ENCODE measurements around the gene ZGPAT. TPM values are rescaled to one million over a fixed set of nuclear protein-coding genes. Genes with fewer than 3 reads are reported as not detected.
A peak's percentile ranks its signal among the peaks of the same experiment; 100 is the strongest.

Gene ZGPAT
- total RNA-seq, 1 experiment from 2014 or later: 35.8 TPM

DNA sequence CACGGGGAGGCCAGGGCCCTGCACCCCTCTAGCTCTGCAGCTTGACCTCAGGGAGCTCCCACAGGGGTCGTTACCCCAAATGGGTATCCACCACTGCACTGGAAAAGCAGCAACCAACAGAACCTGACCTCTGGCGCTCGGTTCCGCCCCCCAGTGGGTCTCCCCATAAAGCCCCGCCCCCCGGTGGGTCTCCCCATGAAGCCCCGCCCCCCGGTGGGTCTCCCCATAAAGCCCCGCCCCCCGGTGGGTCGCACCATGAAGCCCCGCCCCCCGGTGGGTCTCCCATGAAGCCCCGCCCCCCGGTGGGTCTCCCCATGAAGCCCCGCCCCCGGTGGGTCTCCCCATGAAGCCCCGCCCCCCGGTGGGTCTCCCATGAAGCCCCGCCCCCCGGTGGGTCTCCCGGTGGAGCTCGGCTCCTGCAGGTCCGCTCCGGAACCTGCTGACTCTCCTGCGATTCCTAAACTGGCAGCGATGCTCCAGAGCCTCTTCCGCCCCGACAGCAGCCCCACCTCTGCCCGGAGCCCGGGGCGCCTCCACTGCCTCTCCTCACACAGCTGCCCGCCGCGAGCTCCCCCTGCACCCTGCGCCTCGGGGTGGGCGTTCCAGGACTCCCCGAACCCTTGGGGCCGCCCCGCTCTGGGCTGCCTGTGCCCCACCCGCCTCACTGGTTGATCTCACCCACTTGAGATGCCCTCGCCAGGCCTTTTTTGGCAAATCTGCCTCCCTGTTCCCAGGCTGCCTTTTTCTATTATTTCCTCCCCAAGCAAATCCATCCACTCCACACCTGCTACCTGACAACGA lies 43.8 kb downstream of the ZGPAT start:
- no peak overlapping the region for H3K27ac ChIP-seq (ENCODE audit: low read length)
- no peaks in the 10 kb centered on the region for H3K36me3 ChIP-seq (ENCODE audit: control insufficient read depth, insufficient read depth, low read length)
- in situ Hi-C loops (cut with HindIII; ENCODE audit: low pct_unique_long_range_greater_than_20kb, low sequenced_read_pairs) (no loop called here), intact Hi-C loops (cut with micrococcal nuclease; ENCODE audit: unreplicated experiment) (no loop called here)
- ChIA-PET POLR2A (interaction anchor here (0.6 to 0.7 kb wide), 2 partner anchors 54 to 117 kb away, joined by 4 to 9 read pairs; no protein-coding TSS in a partner anchor), CTCF (interaction anchor here (0.7 kb wide), 1 partner anchor 28 kb away, joined by 7 read pairs; no protein-coding TSS in a partner anchor)
- DNase-seq (ENCODE audit: low read depth, low spot score): no peak
- no peaks in the 10 kb centered on the region for H3K9me3 ChIP-seq (ENCODE audit: control insufficient read depth, insufficient read depth, low read depth, low read length)
- no peak overlapping the region for H3K4me3 ChIP-seq (ENCODE audit: low read depth in 2 of 2, low read length in 2 of 2)
- TF ChIP-seq, protein P1, sequence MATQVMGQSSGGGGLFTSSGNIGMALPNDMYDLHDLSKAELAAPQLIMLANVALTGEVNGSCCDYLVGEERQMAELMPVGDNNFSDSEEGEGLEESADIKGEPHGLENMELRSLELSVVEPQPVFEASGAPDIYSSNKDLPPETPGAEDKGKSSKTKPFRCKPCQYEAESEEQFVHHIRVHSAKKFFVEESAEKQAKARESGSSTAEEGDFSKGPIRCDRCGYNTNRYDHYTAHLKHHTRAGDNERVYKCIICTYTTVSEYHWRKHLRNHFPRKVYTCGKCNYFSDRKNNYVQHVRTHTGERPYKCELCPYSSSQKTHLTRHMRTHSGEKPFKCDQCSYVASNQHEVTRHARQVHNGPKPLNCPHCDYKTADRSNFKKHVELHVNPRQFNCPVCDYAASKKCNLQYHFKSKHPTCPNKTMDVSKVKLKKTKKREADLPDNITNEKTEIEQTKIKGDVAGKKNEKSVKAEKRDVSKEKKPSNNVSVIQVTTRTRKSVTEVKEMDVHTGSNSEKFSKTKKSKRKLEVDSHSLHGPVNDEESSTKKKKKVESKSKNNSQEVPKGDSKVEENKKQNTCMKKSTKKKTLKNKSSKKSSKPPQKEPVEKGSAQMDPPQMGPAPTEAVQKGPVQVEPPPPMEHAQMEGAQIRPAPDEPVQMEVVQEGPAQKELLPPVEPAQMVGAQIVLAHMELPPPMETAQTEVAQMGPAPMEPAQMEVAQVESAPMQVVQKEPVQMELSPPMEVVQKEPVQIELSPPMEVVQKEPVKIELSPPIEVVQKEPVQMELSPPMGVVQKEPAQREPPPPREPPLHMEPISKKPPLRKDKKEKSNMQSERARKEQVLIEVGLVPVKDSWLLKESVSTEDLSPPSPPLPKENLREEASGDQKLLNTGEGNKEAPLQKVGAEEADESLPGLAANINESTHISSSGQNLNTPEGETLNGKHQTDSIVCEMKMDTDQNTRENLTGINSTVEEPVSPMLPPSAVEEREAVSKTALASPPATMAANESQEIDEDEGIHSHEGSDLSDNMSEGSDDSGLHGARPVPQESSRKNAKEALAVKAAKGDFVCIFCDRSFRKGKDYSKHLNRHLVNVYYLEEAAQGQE (IDR thresholded peaks at IDR 0.05; ENCODE audit: insufficient read depth in 1 of 2, low read depth in 2 of 2, low read length in 1 of 2): no peak
- TF ChIP-seq POLR2AphosphoS5 (IDR thresholded peaks at IDR 0.05; ENCODE audit: low read depth, low read length) (no peak), SIN3A (IDR thresholded peaks at IDR 0.05; ENCODE audit: borderline replicate concordance, insufficient read depth, low read depth, low read length) (no peak), TCF7L2 (IDR thresholded peaks at IDR 0.05; ENCODE audit: low read depth, low read length) (no peak)
- TF ChIP-seq, protein P2, sequence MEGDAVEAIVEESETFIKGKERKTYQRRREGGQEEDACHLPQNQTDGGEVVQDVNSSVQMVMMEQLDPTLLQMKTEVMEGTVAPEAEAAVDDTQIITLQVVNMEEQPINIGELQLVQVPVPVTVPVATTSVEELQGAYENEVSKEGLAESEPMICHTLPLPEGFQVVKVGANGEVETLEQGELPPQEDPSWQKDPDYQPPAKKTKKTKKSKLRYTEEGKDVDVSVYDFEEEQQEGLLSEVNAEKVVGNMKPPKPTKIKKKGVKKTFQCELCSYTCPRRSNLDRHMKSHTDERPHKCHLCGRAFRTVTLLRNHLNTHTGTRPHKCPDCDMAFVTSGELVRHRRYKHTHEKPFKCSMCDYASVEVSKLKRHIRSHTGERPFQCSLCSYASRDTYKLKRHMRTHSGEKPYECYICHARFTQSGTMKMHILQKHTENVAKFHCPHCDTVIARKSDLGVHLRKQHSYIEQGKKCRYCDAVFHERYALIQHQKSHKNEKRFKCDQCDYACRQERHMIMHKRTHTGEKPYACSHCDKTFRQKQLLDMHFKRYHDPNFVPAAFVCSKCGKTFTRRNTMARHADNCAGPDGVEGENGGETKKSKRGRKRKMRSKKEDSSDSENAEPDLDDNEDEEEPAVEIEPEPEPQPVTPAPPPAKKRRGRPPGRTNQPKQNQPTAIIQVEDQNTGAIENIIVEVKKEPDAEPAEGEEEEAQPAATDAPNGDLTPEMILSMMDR (IDR thresholded peaks at IDR 0.05): no peak
- no peak for ATAC-seq
- 0 out of 2 replicates have a peak, but pooled peaks cover 3% of the 10 kb centered on the region for H3K4me1 ChIP-seq (ENCODE audit: control insufficient read depth, insufficient read depth, low read length)
- no peaks in the 10 kb centered on the region for H3K27me3 ChIP-seq (ENCODE audit: control insufficient read depth, insufficient read depth, low read length)
- no TSS peak for BruUV-seq (replicated peaks)

DNA sequence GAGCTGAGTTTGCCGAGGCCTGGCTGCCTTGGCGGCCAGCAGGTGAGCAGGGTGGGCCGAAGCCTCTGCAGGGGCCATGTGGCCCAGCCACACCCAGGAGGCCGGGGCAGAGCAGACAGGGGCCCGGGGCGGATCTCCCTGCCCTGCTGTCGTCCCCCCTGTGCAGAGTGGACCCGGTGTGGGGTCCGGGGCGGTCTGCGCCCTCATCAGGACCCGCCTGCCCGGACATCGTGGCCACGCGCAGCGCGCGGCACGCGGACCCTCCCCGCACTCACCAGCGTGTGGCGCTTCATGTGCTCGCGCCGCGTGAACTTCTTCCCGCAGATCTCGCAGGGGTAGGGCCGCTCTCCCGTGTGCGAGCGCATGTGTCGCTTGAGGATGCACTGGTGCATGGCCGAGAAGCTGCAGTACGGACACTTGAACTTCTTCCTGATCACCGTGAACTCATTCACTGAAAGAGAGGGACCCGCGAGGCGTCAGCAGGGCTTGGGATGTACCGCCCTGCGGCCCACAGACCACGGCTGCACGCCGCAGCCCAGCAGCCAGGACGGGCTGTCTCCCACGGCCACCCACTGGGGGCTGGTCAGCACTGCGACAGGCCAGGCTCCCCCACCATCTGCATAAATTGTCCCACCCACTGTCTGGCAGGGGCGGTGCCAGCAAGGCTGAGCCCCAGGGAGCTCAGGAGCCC lies 44.7 kb downstream of the ZGPAT start:
- BruUV-seq (replicated peaks): no TSS peak
- ATAC-seq: peak; percentile 32; the same call in 1 of the 2 replicates
- POLR2A ChIA-PET: interaction anchor here (0.5 kb wide), 1 partner anchor 23 kb away, joined by 3 read pairs; no protein-coding TSS in a partner anchor
- H3K4me1 ChIP-seq (ENCODE audit: control insufficient read depth, insufficient read depth, low read length): 0 out of 2 replicates have a peak, but pooled peaks cover 2% of the 10 kb centered on the region
- no peak overlapping the region for H3K27ac ChIP-seq (ENCODE audit: low read length)
- no peaks in the 10 kb centered on the region for H3K27me3 ChIP-seq (ENCODE audit: control insufficient read depth, insufficient read depth, low read length)
- in situ Hi-C loops (cut with HindIII; ENCODE audit: low pct_unique_long_range_greater_than_20kb, low sequenced_read_pairs) (no loop called here), intact Hi-C loops (cut with micrococcal nuclease; ENCODE audit: unreplicated experiment) (no loop called here)
- DNase-seq (ENCODE audit: low read depth, low spot score): no peak
- H3K9me3 ChIP-seq (ENCODE audit: control insufficient read depth, insufficient read depth, low read depth, low read length): no peaks in the 10 kb centered on the region
- H3K36me3 ChIP-seq (ENCODE audit: control insufficient read depth, insufficient read depth, low read length): no peaks in the 10 kb centered on the region
- no peak overlapping the region for H3K4me3 ChIP-seq (ENCODE audit: low read depth in 2 of 2, low read length in 2 of 2)
- CTCF ChIA-PET: interaction anchor here (0.6 kb wide), 1 partner anchor 22 kb away, joined by 3 read pairs; no protein-coding TSS in a partner anchor
- no peak for TF ChIP-seq TCF7L2 (IDR thresholded peaks at IDR 0.05; ENCODE audit: low read depth, low read length)
- no peak for TF ChIP-seq POLR2AphosphoS5 (IDR thresholded peaks at IDR 0.05; ENCODE audit: low read depth, low read length)
- TF ChIP-seq, protein P1 (IDR thresholded peaks at IDR 0.05; ENCODE audit: insufficient read depth in 1 of 2, low read depth in 2 of 2, low read length in 1 of 2): no peak
- TF ChIP-seq, protein P2 (IDR thresholded peaks at IDR 0.05): no peak
- TF ChIP-seq SIN3A (IDR thresholded peaks at IDR 0.05; ENCODE audit: borderline replicate concordance, insufficient read depth, low read depth, low read length): no peak

All from Panc1 (cell line).